RWPE2 (cell line): ENCODE measurements around the gene SLC30A3.

Experiments
- ATAC-seq: fragments of 200-7000 bp; cut with Tn5 transposase; 3 replicates; pipeline ENCODE4 v1.9.1; 2021; ENCODE audit warnings: low read depth
- DNase-seq: peaks from one replicate; pipeline ENCODE4 v3.0.0-alpha.2; 2020; ENCODE audit warnings: low spot score
- H3K27ac ChIP-seq: fragments of 450-650 bp; 2 replicates; pipeline ENCODE4 v1.5.1; 2017; ENCODE audit warnings: mild to moderate bottlenecking; ENCODE audit not compliant: poor library complexity, severe bottlenecking
- H3K27me3 ChIP-seq: fragments of 250-450 bp; sonication (Bioruptor Pico); 2 replicates; pipeline ENCODE4 v1.5.1; 2021; ENCODE audit warnings: mild to moderate bottlenecking, moderate library complexity; ENCODE audit not compliant: insufficient read depth, poor library complexity, severe bottlenecking
- H3K36me3 ChIP-seq: fragments of 250-450 bp; sonication (Bioruptor Pico); 2 replicates; pipeline ENCODE4 v1.5.1; 2020; ENCODE audit warnings: low read depth, mild to moderate bottlenecking, moderate library complexity
- H3K4me1 ChIP-seq: fragments of 250-450 bp; sonication (Bioruptor Pico); 2 replicates; pipeline ENCODE4 v1.5.1; 2021; ENCODE audit warnings: mild to moderate bottlenecking, moderate library complexity; ENCODE audit not compliant: insufficient read depth, poor library complexity, severe bottlenecking
- H3K4me3 ChIP-seq: fragments of 250-450 bp; sonication (Bioruptor Pico); 2 replicates; pipeline ENCODE4 v1.5.1; 2021; ENCODE audit warnings: mild to moderate bottlenecking, moderate library complexity; ENCODE audit not compliant: severe bottlenecking
- H3K9me3 ChIP-seq: fragments of 250-450 bp; sonication (Bioruptor Pico); 2 replicates; pipeline ENCODE4 v1.5.1; 2021; ENCODE audit warnings: mild to moderate bottlenecking, moderate library complexity; ENCODE audit not compliant: severe bottlenecking
- TF ChIP-seq, protein P1 (sequence below): fragments of 450-650 bp; IDR thresholded peaks from one replicate; pipeline ENCODE4 v1.5.1; 2017; ENCODE audit warnings: mild to moderate bottlenecking, moderate library complexity; ENCODE audit not compliant: poor library complexity, severe bottlenecking

SLC30A3 gene

DNA sequence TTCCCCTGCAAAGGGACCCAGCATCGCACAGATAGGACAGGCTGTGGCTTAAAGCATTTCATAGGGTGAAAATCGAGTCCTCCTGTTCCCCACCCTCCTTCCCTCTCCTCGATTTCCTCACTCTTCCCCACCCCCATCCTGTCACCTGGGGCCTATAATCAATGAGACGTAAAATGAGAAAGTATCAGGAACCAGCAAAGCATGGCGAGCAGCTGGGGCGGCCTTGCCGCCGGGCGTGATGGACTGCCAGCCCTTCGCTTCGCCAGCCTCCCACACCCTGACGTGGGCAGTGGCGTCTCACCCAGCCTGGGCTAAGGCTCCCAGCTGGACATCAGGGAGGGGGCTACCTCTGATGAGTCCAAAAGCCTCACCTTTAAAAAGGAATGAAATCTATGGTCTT is 11.1 kb downstream of the SLC30A3 start:
- no peaks in the 10 kb centered on the region for H3K27me3 ChIP-seq
- no peaks in the 10 kb centered on the region for H3K4me1 ChIP-seq
- TF ChIP-seq, protein P1, sequence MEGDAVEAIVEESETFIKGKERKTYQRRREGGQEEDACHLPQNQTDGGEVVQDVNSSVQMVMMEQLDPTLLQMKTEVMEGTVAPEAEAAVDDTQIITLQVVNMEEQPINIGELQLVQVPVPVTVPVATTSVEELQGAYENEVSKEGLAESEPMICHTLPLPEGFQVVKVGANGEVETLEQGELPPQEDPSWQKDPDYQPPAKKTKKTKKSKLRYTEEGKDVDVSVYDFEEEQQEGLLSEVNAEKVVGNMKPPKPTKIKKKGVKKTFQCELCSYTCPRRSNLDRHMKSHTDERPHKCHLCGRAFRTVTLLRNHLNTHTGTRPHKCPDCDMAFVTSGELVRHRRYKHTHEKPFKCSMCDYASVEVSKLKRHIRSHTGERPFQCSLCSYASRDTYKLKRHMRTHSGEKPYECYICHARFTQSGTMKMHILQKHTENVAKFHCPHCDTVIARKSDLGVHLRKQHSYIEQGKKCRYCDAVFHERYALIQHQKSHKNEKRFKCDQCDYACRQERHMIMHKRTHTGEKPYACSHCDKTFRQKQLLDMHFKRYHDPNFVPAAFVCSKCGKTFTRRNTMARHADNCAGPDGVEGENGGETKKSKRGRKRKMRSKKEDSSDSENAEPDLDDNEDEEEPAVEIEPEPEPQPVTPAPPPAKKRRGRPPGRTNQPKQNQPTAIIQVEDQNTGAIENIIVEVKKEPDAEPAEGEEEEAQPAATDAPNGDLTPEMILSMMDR = no peak
- no peaks in the 10 kb centered on the region for H3K36me3 ChIP-seq
- no peak for ATAC-seq
- no peak for DNase-seq
- H3K9me3 ChIP-seq = no peaks in the 10 kb centered on the region
- no peak overlapping the region for H3K4me3 ChIP-seq
- H3K27ac ChIP-seq = no peak overlapping the region

GRCh38 chr2:27250652-27251379 is 12.0 kb downstream of the SLC30A3 start:
- H3K27me3 ChIP-seq = no peaks in the 10 kb centered on the region
- H3K4me1 ChIP-seq = no peaks in the 10 kb centered on the region
- H3K36me3 ChIP-seq = no peaks in the 10 kb centered on the region
- no peak overlapping the region for H3K27ac ChIP-seq
- DNase-seq (no peak), ATAC-seq (no peak)
- no peak overlapping the region for H3K4me3 ChIP-seq
- no peaks in the 10 kb centered on the region for H3K9me3 ChIP-seq
- TF ChIP-seq, protein P1 = no peak

- Histone ChIP-seq H3K9me3 (no peaks in the 10 kb centered on the region), H3K27ac (no peak overlapping the region), H3K4me1 (no peaks in the 10 kb centered on the region), H3K4me3 (no peak overlapping the region), H3K27me3 (no peaks in the 10 kb centered on the region), H3K36me3 (no peaks in the 10 kb centered on the region)
- DNase-seq (no peak), ATAC-seq (no peak)
- TF ChIP-seq, protein P1 = no peak
These were observed 12.8 kb downstream of the SLC30A3 start for GRCh38 chr2:27249891-27250651.

- Histone ChIP-seq H3K27me3 (no peaks in the 10 kb centered on the region), H3K4me1 (no peaks in the 10 kb centered on the region), H3K36me3 (no peaks in the 10 kb centered on the region), H3K4me3 (no peak overlapping the region), H3K9me3 (no peaks in the 10 kb centered on the region), H3K27ac (no peak overlapping the region)
- DNase-seq (no peak), ATAC-seq (peak; percentile 22; the same call in 2 of the 3 replicates)
- TF ChIP-seq, protein P1 = no peak
These were observed 13.5 kb downstream of the SLC30A3 start for GRCh38 chr2:27249159-27249890.
